GM19328 (cell line): Measurements from ENCODE around the gene PCAT6.

Experiments used
- ATAC-seq: cut with Tn5 transposase; IDR thresholded peaks from one replicate; pipeline ENCODE4 v1.9.1; 2021; ENCODE audit warnings: mild to moderate bottlenecking, moderate library complexity; ENCODE audit not compliant: unreplicated experiment

PCAT6 gene

GRCh38 chr1:202844259-202844658 lies 33.5 kb downstream of the PCAT6 start:
- ATAC-seq: no peak

GRCh38 chr1:202844935-202845334 lies 34.2 kb downstream of the PCAT6 start:
- no peak for ATAC-seq

- no peak for ATAC-seq
Observed at GRCh38 chr1:202848191-202848542, 37.4 kb downstream of the PCAT6 start.

- ATAC-seq: no peak
Observed at GRCh38 chr1:202850593-202851362, 40.0 kb downstream of the PCAT6 start.

GRCh38 chr1:202852163-202852904 lies 41.6 kb downstream of the PCAT6 start:
- no peak for ATAC-seq

GRCh38 chr1:202854787-202855186 lies 44.0 kb downstream of the PCAT6 start:
- ATAC-seq: no peak

GRCh38 chr1:202856014-202856413 lies 45.3 kb downstream of the PCAT6 start:
- no peak for ATAC-seq

DNA sequence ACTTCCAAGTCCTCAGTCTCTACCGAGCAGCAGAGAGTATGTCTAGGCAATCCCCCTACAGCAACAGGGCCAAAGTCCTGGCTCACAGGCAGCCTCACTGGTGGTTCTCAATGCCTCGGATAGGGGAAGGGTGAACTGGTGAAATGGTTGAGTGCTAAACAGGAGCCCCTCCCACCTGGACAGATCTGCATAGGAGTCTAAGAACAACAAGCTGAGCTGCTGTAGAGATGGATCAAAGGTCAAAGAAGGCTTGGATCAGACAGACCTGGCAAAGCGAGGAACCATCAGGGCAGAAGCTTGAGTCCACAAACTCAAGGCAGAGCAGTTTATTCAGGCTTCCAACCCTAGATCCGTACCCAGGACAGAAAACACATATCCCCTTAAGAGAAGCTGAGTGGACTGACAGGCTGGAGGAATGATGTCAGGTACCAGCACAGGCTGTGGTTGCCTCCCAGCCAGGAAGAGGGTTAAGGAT lies 46.4 kb downstream of the PCAT6 start:
- no peak for ATAC-seq

DNA sequence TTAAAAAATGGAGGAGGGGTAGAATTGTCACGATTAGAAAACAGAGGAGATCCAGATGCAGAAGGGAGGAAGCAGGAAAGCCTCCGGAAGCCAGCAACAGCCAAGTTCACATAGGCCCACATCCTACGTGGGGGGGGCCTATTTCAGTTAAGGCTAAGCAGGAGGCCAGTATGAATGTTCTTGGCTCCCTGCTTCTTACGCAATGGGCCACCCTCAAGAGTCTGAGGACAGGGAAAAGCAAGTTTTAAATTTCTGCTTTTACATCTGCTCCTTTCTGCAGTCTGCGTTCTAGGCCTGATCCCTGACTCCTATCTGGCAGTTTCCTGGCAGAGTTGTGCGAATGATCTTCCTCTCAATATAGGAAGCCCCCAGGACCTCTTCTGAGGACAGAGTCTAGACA lies 47.6 kb downstream of the PCAT6 start:
- no peak for ATAC-seq

GRCh38 chr1:202858789-202859414 lies 48.1 kb downstream of the PCAT6 start:
- ATAC-seq: no peak

DNA sequence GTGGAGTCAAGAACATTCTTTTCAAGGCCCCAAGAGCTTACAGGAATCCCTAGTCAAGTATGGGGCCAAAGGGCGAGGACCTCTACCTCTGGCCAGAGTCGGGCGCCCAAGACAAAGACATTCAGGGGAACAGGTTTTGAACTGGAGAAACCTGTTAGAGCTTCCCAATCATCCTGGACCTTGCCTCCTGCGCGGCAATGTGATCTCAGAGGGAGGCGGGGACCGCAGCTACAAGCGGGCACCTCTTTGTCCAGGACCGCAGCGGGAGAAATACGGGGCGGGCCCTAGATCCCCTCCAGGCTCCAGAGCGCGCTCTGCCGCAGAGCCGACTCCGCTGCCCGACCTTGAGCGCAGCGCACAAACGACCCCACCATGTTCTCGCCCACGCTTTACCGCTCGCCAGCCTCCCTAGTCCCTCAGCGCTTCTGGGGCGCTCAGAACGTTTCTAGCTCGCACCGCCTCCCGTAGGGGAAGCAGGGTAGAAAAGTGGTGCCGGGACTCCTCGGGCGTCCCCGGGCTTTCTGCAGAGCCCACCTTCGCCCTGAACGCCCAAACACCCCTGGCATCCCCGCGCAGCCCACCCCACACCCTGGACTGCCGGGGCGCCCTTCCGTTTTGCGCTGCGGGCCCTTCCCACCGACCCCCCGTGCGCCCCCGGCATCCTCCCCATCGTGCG lies 50.1 kb downstream of the PCAT6 start:
- ATAC-seq: no peak
